Amniotic stem cell (primary cell): ENCODE measurements around the gene RAD51B.
A peak's percentile ranks its signal among the peaks of the same experiment; 100 is the strongest.

Source experiments
- DNase-seq: peaks from one replicate; lab custom pipeline; 2025; lab: John Stamatoyannopoulos, UW

Gene RAD51B

GRCh38 chr14:68492381-68493151 lies 673.0 kb downstream of the RAD51B start:
- no peak for DNase-seq

GRCh38 chr14:68493152-68493911 lies 673.8 kb downstream of the RAD51B start:
- DNase-seq, result no peak

- no peak for DNase-seq
These were observed 675.8 kb downstream of the RAD51B start for GRCh38 chr14:68495101-68496039.

GRCh38 chr14:68497011-68497410 lies 677.4 kb downstream of the RAD51B start:
- no peak for DNase-seq

- DNase-seq, result no peak
These were observed 679.9 kb downstream of the RAD51B start for GRCh38 chr14:68499451-68499850.

GRCh38 chr14:68501171-68501570 lies 681.6 kb downstream of the RAD51B start:
- DNase-seq, result no peak

GRCh38 chr14:68501614-68502052 lies 682.1 kb downstream of the RAD51B start:
- no peak for DNase-seq

GRCh38 chr14:68502230-68502629 lies 682.7 kb downstream of the RAD51B start:
- no peak for DNase-seq

- DNase-seq, result no peak
These were observed 683.7 kb downstream of the RAD51B start for GRCh38 chr14:68503186-68503825.

GRCh38 chr14:68504861-68505260 lies 685.3 kb downstream of the RAD51B start:
- no peak for DNase-seq

- DNase-seq, result no peak
These were observed 686.6 kb downstream of the RAD51B start for GRCh38 chr14:68506021-68506644.

GRCh38 chr14:68506645-68507419 lies 687.3 kb downstream of the RAD51B start:
- DNase-seq, result no peak

- DNase-seq, result no peak
These were observed 688.0 kb downstream of the RAD51B start for GRCh38 chr14:68507544-68508081.

- no peak for DNase-seq
These were observed 689.0 kb downstream of the RAD51B start for GRCh38 chr14:68508581-68508980.

GRCh38 chr14:68509188-68509983 lies 689.8 kb downstream of the RAD51B start:
- DNase-seq, result no peak

- DNase-seq, result peak; percentile 60
These were observed 690.9 kb downstream of the RAD51B start for GRCh38 chr14:68510201-68511128.

- no peak for DNase-seq
These were observed 691.8 kb downstream of the RAD51B start for GRCh38 chr14:68511129-68512047.
